ENCODE results near the gene PDGFA.

GRCh38 chr7:471191-471865 is 48.3 kb downstream of the PDGFA start:
- no peak for TF ChIP-seq CTCF (conservative IDR thresholded peaks at IDR 0.05; ENCODE audit: low read length)
- TF ChIP-seq EZH2phosphoT487 (IDR thresholded peaks at IDR 0.05; ENCODE audit: borderline replicate concordance, low read depth, low read length), result no peak
